HepG2 (cell line): ENCODE data around the gene TOP3B.

Source experiments
- HMGXB4 ChIP-seq, 2 experiments: sonication (generic) in 1 of 2; formaldehyde crosslinking in 1 of 2; IDR thresholded peaks; 2 replicates each; pipeline versions ENCODE4 v1.4.0 to v1.6.1; 2018 to 2020; ENCODE audit warnings: missing genetic modification reagents in 2 of 2, borderline replicate concordance in 1 of 2, low read depth in 1 of 2, mild to moderate bottlenecking in 1 of 2, missing biosample characterization in 1 of 2
- MAFK ChIP-seq, 2 experiments: IDR thresholded peaks in 1 of 2; conservative IDR thresholded peaks in 1 of 2; 2 replicates each; pipeline ENCODE4 v1.6.1; 2011; ENCODE audit warnings: improper control_type of control experiment in 2 of 2, low read length in 2 of 2
- NFIC ChIP-seq: IDR thresholded peaks from 2 replicates; pipeline ENCODE4 v1.6.1; 2012; ENCODE audit warnings: mild to moderate bottlenecking, low read length, inconsistent platforms
- SIN3A ChIP-seq: IDR thresholded peaks from 2 replicates; pipeline ENCODE4 v1.6.1; 2011; ENCODE audit warnings: low read depth, mild to moderate bottlenecking, control low read depth, low read length, borderline replicate concordance
- SMAD1 ChIP-seq: sonication (generic); formaldehyde crosslinking; IDR thresholded peaks from 2 replicates; pipeline ENCODE4 v1.4.0; 2020; ENCODE audit warnings: missing genetic modification reagents, low read depth, mild to moderate bottlenecking, borderline replicate concordance
- ZBTB10 ChIP-seq: sonication (generic); formaldehyde crosslinking; IDR thresholded peaks from 2 replicates; pipeline ENCODE4 v1.4.0; 2020; ENCODE audit warnings: missing genetic modification reagents, borderline replicate concordance

GRCh38 chr22:21996175-21996720 lies 13.7 kb upstream of the TOP3B start:
- no peak for TF ChIP-seq SIN3A
- TF ChIP-seq HMGXB4 (CRISPR knock-in tag; IDR thresholded peaks at IDR 0.05; ENCODE audit: borderline replicate concordance in 1 of 2, low read depth in 1 of 2), result no peak
- no peak for TF ChIP-seq ZBTB10
- no peak for TF ChIP-seq MAFK (conservative IDR thresholded peaks at IDR 0.05 in 1 of 2, IDR thresholded peaks at IDR 0.05 in 1 of 2; ENCODE audit: low read length in 2 of 2)
- TF ChIP-seq SMAD1 (CRISPR knock-in tag), result no peak
- no peak for TF ChIP-seq NFIC
